Measurements from ENCODE around the gene CDHR4. TPM values are rescaled to one million over a fixed set of nuclear protein-coding genes. Genes with fewer than 3 reads are reported as not detected.

Gene CDHR4
- total and polyA plus RNA-seq, 2 of the 8 experiments (the other 6 are each of a cell fraction or from before 2014, with no cell fraction given) = 0.50 to 0.60 TPM

DNA sequence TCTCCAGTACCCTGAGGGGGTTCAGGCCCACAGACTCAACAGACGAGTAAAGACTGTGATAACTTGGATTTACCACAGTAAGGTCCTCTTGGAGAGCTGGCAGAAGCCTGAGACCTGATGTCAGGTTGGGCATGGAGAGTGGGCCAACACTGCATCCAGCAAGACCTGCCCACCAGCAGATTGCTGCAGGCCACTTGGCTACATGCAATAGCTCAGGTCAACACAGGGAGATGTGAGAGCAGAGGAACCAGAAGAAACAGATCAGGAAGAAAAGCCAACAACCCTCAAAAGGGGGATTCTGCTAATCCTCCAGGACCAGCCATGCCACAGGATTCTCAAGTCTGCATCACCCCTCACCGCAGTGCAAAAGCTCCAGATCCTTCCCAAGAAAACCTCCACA lies 11.6 kb downstream of the CDHR4 start:
- no peak overlapping the region for H3K56ac ChIP-seq (replicated peaks; ENCODE audit: insufficient read length, low read depth, low read length)

More for the DNA sequence above, 11.6 kb downstream of the CDHR4 start:
- Histone ChIP-seq H3K4ac (replicated peaks; ENCODE audit: insufficient read length, low read depth, low read length) (no peak overlapping the region), H2AFZ (ENCODE audit: low read length) (no peak overlapping the region), H3K18ac (ENCODE audit: extremely low read depth, low read length) (no peak overlapping the region), H3K27me3 (replicated peaks in 1 of 4; ENCODE audit: control insufficient read depth in 3 of 4, extremely low read depth in 1 of 4, insufficient read depth in 3 of 4, low read length in 3 of 4) (peaks cover 0 to 2% (median 0%) of the 10 kb centered on the region in 4 experiments; a peak in 2 of 7 replicates), H2BK20ac (ENCODE audit: low read length) (0 out of 2 replicates have a peak overlapping the region, but pooled peaks have one; percentile 43), H3K27ac (ENCODE audit: low read depth, low read length) (no peak overlapping the region), H2BK120ac (replicated peaks; ENCODE audit: low read depth, low read length) (no peak overlapping the region), H3K14ac (ENCODE audit: insufficient read length) (no peak overlapping the region), H2AK5ac (ENCODE audit: low read depth, low read length) (peak overlapping the region; percentile 32; the same call in 1 of the 2 replicates), H4K20me1 (replicated peaks in 1 of 2; ENCODE audit: control insufficient read depth in 1 of 2, insufficient read depth in 2 of 2, low read length in 2 of 2) (peaks cover 0 to 2% of the 10 kb centered on the region in 2 experiments), H2BK15ac (ENCODE audit: low read length) (peak overlapping the region; percentile 75; the same call in 1 of the 2 replicates), H3K36me3 (ENCODE audit: control insufficient read depth in 2 of 4, insufficient read depth in 4 of 4, low read length in 3 of 4) (peaks cover 0 to 3% (median 1%) of the 10 kb centered on the region in 4 experiments; a peak in 4 of 8 replicates), H4K8ac (ENCODE audit: extremely low read depth, insufficient read depth, low read length) (no peak overlapping the region), H2BK5ac (ENCODE audit: low read depth, low read length) (no peak overlapping the region), H3K4me1 (replicated peaks in 1 of 4; ENCODE audit: control insufficient read depth in 3 of 4, insufficient read depth in 4 of 4, low read length in 3 of 4) (peaks cover 0 to 5% (median 2%) of the 10 kb centered on the region in 4 experiments; a peak in 2 of 7 replicates), H3K9ac (replicated peaks in 1 of 4; ENCODE audit: extremely low read depth in 1 of 4, low read depth in 3 of 4, low read length in 3 of 4) (no peak overlapping the region), H3K79me2 (ENCODE audit: control insufficient read depth in 1 of 2, insufficient read depth in 2 of 2, low read length in 2 of 2) (peaks cover 0 to 25% of the 10 kb centered on the region in 2 experiments; a peak in 2 of 4 replicates), H3K4me3 (ENCODE audit: extremely low read depth in 1 of 4, insufficient read depth in 2 of 4, low read depth in 3 of 4, low read length in 4 of 4) (no peak overlapping the region), H3K79me1 (ENCODE audit: low read depth, low read length) (0 out of 2 replicates have a peak, but pooled peaks cover 5% of the 10 kb centered on the region), H3K23me2 (ENCODE audit: low read depth, low read length) (peaks cover 8% of the 10 kb centered on the region; the same call in 1 of the 2 replicates), H3K9me3 (ENCODE audit: insufficient read depth in 2 of 2, low read depth in 1 of 2, low read length in 1 of 2) (no peaks in the 10 kb centered on the region), H3K4me2 (ENCODE audit: insufficient read depth in 1 of 2, low read depth in 2 of 2, low read length in 2 of 2) (no peak overlapping the region), H4K5ac (ENCODE audit: insufficient read length, low read depth, low read length) (no peak overlapping the region), H4K91ac (replicated peaks; ENCODE audit: insufficient read length, low read length) (no peak overlapping the region), H3K23ac (ENCODE audit: insufficient read length) (no peak overlapping the region), H2BK12ac (ENCODE audit: low read depth, low read length) (no peak overlapping the region; the same call in 1 of the 2 replicates)
- ChIA-PET POLR2A (ENCODE audit: partially characterized antibody) (interaction anchor here (0.7 to 3.3 kb wide), 4 partner anchors 15 to 181 kb away, joined by 3 to 18 read pairs (median 3); partner anchors contain the start of genes GMPPB, INKA1 and MON1A), CTCF (ENCODE audit: partially characterized antibody) (interaction anchor here (0.7 to 3.6 kb wide), 5 partner anchors 10 to 130 kb away, joined by 3 to 20 read pairs (median 5); partner anchors contain the start of gene INKA1)
- 96% methylated on average over 2 of the region's 2 CpGs; no CpG with 5 or more reads in 1 of the 2 experiments for WGBS, 2 experiments (ENCODE audit: extremely low coverage in 1 of 2, insufficient coverage in 1 of 2, insufficient read length in 1 of 2, insufficient replicate concordance in 2 of 2, low coverage in 1 of 2, low lambda C conversion rate in 2 of 2, missing lambda C conversion rate in 1 of 2)
- DNase-seq (ENCODE audit: low read depth in 1 of 2, low spot score in 2 of 2) (no peak), FAIRE-seq (no peak)
- TF ChIP-seq BCL11A (IDR thresholded peaks at IDR 0.05; ENCODE audit: low read depth in 2 of 2, low read length in 2 of 2) (no peak), GTF2F1 (IDR thresholded peaks at IDR 0.05; ENCODE audit: borderline replicate concordance, low read depth, low read length) (no peak), SP1 (IDR thresholded peaks at IDR 0.05; ENCODE audit: low read depth, low read length) (no peak), SP4 (IDR thresholded peaks at IDR 0.05; ENCODE audit: low read length) (no peak), RAD21 (IDR thresholded peaks at IDR 0.05 in 1 of 2, conservative IDR thresholded peaks at IDR 0.05 in 1 of 2; ENCODE audit: low read depth in 2 of 2, low read length in 2 of 2) (no peak), ASH2L (IDR thresholded peaks at IDR 0.05; ENCODE audit: low read length) (no peak), CTBP2 (IDR thresholded peaks at IDR 0.05; ENCODE audit: borderline replicate concordance, insufficient read depth, insufficient read length, low read length) (no peak), KDM1A (IDR thresholded peaks at IDR 0.05; ENCODE audit: borderline replicate concordance, low read length) (no peak), EZH2 (IDR thresholded peaks at IDR 0.05; ENCODE audit: low read depth, low read length, severe bottlenecking) (no peak)
- TF ChIP-seq, protein P1, sequence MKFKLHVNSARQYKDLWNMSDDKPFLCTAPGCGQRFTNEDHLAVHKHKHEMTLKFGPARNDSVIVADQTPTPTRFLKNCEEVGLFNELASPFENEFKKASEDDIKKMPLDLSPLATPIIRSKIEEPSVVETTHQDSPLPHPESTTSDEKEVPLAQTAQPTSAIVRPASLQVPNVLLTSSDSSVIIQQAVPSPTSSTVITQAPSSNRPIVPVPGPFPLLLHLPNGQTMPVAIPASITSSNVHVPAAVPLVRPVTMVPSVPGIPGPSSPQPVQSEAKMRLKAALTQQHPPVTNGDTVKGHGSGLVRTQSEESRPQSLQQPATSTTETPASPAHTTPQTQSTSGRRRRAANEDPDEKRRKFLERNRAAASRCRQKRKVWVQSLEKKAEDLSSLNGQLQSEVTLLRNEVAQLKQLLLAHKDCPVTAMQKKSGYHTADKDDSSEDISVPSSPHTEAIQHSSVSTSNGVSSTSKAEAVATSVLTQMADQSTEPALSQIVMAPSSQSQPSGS (IDR thresholded peaks at IDR 0.05; ENCODE audit: low read length) = no peak
